ENCODE results near the gene NLGN1.

NLGN1 gene

GRCh38 chr3:173688216-173688842, 290.8 kb downstream of the NLGN1 start:
- no peak for DNase-seq (ENCODE audit: extremely low spot score)
- ChIA-PET POLR2A (no interaction called here), CTCF (interaction anchor here (0.6 kb wide), 1 partner anchor 105 kb away, joined by 3 read pairs; no protein-coding TSS in a partner anchor)
- TF ChIP-seq LEF1 (IDR thresholded peaks at IDR 0.05; ENCODE audit: borderline replicate concordance), result no peak
- no peak for TF ChIP-seq ELF4 (IDR thresholded peaks at IDR 0.05)

- POLR2A ChIA-PET, result no interaction called here
- CTCF ChIA-PET, result no interaction called here
- no peak for DNase-seq (ENCODE audit: extremely low spot score)
- TF ChIP-seq LEF1 (IDR thresholded peaks at IDR 0.05; ENCODE audit: borderline replicate concordance) (no peak), ZNF384 (IDR thresholded peaks at IDR 0.05) (no peak), HDGF (IDR thresholded peaks at IDR 0.05; ENCODE audit: borderline replicate concordance) (no peak), FOXK2 (IDR thresholded peaks at IDR 0.05) (no peak), CTBP1 (IDR thresholded peaks at IDR 0.05; ENCODE audit: borderline replicate concordance) (no peak), ELF4 (IDR thresholded peaks at IDR 0.05) (no peak), BHLHE40 (IDR thresholded peaks at IDR 0.05; ENCODE audit: borderline replicate concordance) (no peak), PKNOX1 (IDR thresholded peaks at IDR 0.05) (no peak), FOXA1 (IDR thresholded peaks at IDR 0.05) (no peak)
Measured at GRCh38 chr3:173690542-173691180, 293.1 kb downstream of the NLGN1 start.

GRCh38 chr3:173699353-173699752, 301.8 kb downstream of the NLGN1 start:
- ChIA-PET POLR2A (no interaction called here), CTCF (no interaction called here)
- no peak for DNase-seq (ENCODE audit: extremely low spot score)
- TF ChIP-seq HDGF (IDR thresholded peaks at IDR 0.05; ENCODE audit: borderline replicate concordance), result no peak
- TF ChIP-seq SUZ12 (IDR thresholded peaks at IDR 0.05), result no peak

- DNase-seq (ENCODE audit: extremely low spot score), result no peak
- POLR2A ChIA-PET, result no interaction called here
- CTCF ChIA-PET, result no interaction called here
- no peak for TF ChIP-seq BHLHE40 (IDR thresholded peaks at IDR 0.05; ENCODE audit: borderline replicate concordance)
- TF ChIP-seq TARDBP (IDR thresholded peaks at IDR 0.05), result no peak
- TF ChIP-seq LEF1 (IDR thresholded peaks at IDR 0.05; ENCODE audit: borderline replicate concordance), result no peak
- no peak for TF ChIP-seq FOXA1 (IDR thresholded peaks at IDR 0.05)
- TF ChIP-seq CTBP1 (IDR thresholded peaks at IDR 0.05; ENCODE audit: borderline replicate concordance), result no peak
- no peak for TF ChIP-seq SP1 (IDR thresholded peaks at IDR 0.05)
- TF ChIP-seq ARNT (IDR thresholded peaks at IDR 0.05), result no peak
- TF ChIP-seq HDGF (IDR thresholded peaks at IDR 0.05; ENCODE audit: borderline replicate concordance), result no peak
- TF ChIP-seq PKNOX1 (IDR thresholded peaks at IDR 0.05), result no peak
- no peak for TF ChIP-seq ELF4 (IDR thresholded peaks at IDR 0.05)
- TF ChIP-seq SUZ12 (IDR thresholded peaks at IDR 0.05), result no peak
- TF ChIP-seq L3MBTL2 (conservative IDR thresholded peaks at IDR 0.05), result no peak
- TF ChIP-seq FOXK2 (IDR thresholded peaks at IDR 0.05), result no peak
- TF ChIP-seq ZNF384 (IDR thresholded peaks at IDR 0.05), result no peak
- no peak for TF ChIP-seq FOXM1 (IDR thresholded peaks at IDR 0.05; ENCODE audit: borderline replicate concordance)
- TF ChIP-seq NFRKB (IDR thresholded peaks at IDR 0.05), result no peak
Measured at GRCh38 chr3:173700336-173700735, 302.8 kb downstream of the NLGN1 start.

- CTCF ChIA-PET, result no interaction called here
- no peak for DNase-seq (ENCODE audit: extremely low spot score)
- TF ChIP-seq SUZ12 (IDR thresholded peaks at IDR 0.05) (no peak), FOXM1 (IDR thresholded peaks at IDR 0.05; ENCODE audit: borderline replicate concordance) (no peak), FOXK2 (IDR thresholded peaks at IDR 0.05) (no peak), CTBP1 (IDR thresholded peaks at IDR 0.05; ENCODE audit: borderline replicate concordance) (no peak), SP1 (IDR thresholded peaks at IDR 0.05) (no peak), FOXA1 (IDR thresholded peaks at IDR 0.05) (no peak), PKNOX1 (IDR thresholded peaks at IDR 0.05) (no peak), HDGF (IDR thresholded peaks at IDR 0.05; ENCODE audit: borderline replicate concordance) (no peak), BHLHE40 (IDR thresholded peaks at IDR 0.05; ENCODE audit: borderline replicate concordance) (no peak), LEF1 (IDR thresholded peaks at IDR 0.05; ENCODE audit: borderline replicate concordance) (no peak), ZNF384 (IDR thresholded peaks at IDR 0.05) (no peak), ARNT (IDR thresholded peaks at IDR 0.05) (no peak), ELF4 (IDR thresholded peaks at IDR 0.05) (no peak)
- POLR2A ChIA-PET, result no interaction called here
Measured at GRCh38 chr3:173702561-173702960, 305.0 kb downstream of the NLGN1 start.

GRCh38 chr3:173703771-173704170, 306.2 kb downstream of the NLGN1 start:
- POLR2A ChIA-PET, result no interaction called here
- CTCF ChIA-PET, result no interaction called here
- DNase-seq (ENCODE audit: extremely low spot score), result no peak
- TF ChIP-seq LEF1 (IDR thresholded peaks at IDR 0.05; ENCODE audit: borderline replicate concordance) (no peak), L3MBTL2 (conservative IDR thresholded peaks at IDR 0.05) (no peak), CTBP1 (IDR thresholded peaks at IDR 0.05; ENCODE audit: borderline replicate concordance) (no peak), HDGF (IDR thresholded peaks at IDR 0.05; ENCODE audit: borderline replicate concordance) (no peak), NFRKB (IDR thresholded peaks at IDR 0.05) (no peak), TARDBP (IDR thresholded peaks at IDR 0.05) (no peak), SP1 (IDR thresholded peaks at IDR 0.05) (no peak), ELF4 (IDR thresholded peaks at IDR 0.05) (no peak)
